IMR-90 (cell line): ENCODE results near the gene SLC6A16.

Experiments
- CTCF ChIP-seq: conservative IDR thresholded peaks from 2 replicates; pipeline ENCODE4 v1.5.1; 2012; ENCODE audit warnings: mild to moderate bottlenecking, low read depth, low read length, improper control_type of control experiment
- MAFK ChIP-seq: IDR thresholded peaks from 2 replicates; pipeline ENCODE4 v1.6.1; 2012; ENCODE audit warnings: low read depth, low read length, improper control_type of control experiment
- POLR2A ChIP-seq: IDR thresholded peaks from 2 replicates; pipeline ENCODE4 v1.6.1; 2012; ENCODE audit warnings: mild to moderate bottlenecking, low read depth, low read length
- RFX5 ChIP-seq: IDR thresholded peaks from 2 replicates; pipeline ENCODE4 v1.8.0; 2012; ENCODE audit warnings: low read depth, mild to moderate bottlenecking, low read length, moderate library complexity
- SMC3 ChIP-seq: fragments of 150-350 bp; IDR thresholded peaks from 2 replicates; pipeline ENCODE4 v1.6.1; 2016; ENCODE audit warnings: low read depth, mild to moderate bottlenecking, antibody characterized with exemption, low read length, moderate library complexity

GRCh38 chr19:49355909-49356353 lies 30.9 kb upstream of the SLC6A16 start:
- TF ChIP-seq CTCF (no peak), POLR2A (no peak), RFX5 (no peak), MAFK (no peak), SMC3 (no peak)
